CD1c-positive myeloid dendritic cell (primary cell): ENCODE data around the gene PALM.

Experiments
- DNase-seq: peaks from one replicate; pipeline ENCODE4 v3.0.0-alpha.2; 2016; ENCODE audit errors: extremely low spot score

Gene PALM

DNA sequence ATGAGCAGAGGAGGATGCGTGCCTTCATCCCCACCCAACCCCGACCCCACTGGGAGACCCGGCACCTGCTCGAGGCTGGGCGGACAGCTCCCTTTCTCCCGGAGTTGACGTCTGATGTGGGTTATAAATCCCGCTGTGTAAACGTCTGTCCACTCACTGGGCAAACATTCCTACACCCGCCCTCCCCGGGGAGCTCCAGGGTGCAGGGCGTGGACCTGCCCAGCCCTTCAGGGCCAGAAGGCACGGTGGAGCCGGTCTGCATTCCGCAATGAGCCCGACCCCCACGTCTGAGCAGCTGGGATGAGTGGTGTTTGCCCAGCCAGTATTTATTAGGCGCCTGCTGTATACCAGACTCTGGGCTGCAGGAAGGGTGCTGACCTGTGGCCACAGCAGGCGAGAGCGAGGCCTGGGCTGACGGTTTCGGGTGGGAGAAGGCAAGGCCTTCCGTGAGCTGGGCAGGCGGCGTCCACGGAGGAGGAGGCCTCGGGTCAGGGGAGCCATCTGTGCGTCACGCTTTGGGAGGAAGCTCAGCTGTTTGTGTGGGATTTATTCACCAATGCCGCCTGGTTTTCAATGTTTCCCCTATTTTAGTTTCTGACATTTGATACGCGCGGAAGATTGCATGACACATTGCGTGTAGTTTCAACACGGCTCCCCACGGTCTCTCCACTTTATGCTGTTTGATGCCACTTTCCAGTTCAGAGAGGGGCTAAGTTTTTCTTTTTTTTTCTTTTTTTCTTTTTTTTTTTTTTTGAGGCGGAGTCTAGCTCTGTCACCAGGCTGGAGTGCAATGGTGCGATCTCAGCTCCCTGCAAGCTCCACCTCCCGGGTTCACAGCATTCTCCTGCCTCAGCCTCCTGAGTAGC, 44.1 kb downstream of the PALM start:
- DNase-seq: peak; percentile 94

DNA sequence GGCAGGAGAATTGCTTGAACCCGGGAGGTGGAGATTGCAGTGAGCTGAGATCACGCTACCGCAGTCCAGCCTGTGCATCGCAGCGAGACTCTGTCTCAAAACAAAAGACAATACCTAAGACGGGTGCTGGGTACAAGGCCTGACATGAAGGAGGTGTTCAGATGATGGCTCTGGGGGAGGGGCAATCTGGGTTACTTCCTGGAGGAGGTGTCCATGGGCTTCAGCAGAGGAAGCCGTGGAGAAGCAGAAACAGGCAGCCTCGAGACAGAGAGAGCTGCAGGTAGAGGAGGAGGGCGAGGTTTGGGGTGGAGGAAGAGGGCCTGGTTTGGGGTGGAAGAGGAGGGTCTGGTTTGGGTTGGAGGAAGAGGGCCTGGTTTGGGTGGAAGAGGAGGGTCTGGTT, 45.8 kb downstream of the PALM start:
- no peak for DNase-seq

DNA sequence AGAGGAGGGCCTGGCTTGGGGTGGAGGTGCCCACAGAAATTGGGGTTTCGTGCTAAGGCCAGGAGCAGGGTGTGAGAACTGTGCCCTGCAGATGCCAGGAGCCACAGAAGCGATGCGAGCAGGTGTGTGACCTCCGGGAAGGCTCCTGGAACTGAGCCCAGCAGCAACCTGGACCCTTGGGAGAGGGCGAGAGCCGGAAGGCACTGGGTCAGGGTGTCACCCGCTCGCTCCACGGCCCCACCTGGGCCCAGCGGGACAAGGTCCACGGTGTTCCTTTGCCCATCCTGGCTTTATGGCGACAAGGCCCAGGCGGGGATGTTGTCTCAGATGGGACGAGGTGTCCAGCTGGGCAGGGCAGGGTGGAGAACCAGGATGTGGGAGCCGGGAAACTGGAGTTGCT, 46.3 kb downstream of the PALM start:
- no peak for DNase-seq

DNA sequence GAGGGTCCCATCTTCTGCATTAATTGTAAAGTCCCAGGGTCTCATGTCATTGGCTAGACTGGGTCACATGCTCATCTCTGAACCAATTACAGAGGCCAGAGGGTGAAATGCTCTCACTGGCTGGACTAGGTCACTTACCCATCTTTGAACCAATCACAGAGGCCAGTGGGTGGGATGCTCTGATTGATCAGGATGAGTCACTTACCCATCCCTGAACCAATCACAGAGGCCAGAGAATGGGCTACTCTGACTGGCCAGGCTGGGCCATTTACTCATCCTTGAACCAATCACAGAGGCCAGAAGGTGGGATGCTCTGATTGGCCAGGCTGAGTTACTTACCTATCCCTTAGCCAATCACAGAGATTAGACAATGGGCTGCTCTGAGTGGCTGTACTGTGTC, 47.5 kb downstream of the PALM start:
- DNase-seq: peak; percentile 45

DNA sequence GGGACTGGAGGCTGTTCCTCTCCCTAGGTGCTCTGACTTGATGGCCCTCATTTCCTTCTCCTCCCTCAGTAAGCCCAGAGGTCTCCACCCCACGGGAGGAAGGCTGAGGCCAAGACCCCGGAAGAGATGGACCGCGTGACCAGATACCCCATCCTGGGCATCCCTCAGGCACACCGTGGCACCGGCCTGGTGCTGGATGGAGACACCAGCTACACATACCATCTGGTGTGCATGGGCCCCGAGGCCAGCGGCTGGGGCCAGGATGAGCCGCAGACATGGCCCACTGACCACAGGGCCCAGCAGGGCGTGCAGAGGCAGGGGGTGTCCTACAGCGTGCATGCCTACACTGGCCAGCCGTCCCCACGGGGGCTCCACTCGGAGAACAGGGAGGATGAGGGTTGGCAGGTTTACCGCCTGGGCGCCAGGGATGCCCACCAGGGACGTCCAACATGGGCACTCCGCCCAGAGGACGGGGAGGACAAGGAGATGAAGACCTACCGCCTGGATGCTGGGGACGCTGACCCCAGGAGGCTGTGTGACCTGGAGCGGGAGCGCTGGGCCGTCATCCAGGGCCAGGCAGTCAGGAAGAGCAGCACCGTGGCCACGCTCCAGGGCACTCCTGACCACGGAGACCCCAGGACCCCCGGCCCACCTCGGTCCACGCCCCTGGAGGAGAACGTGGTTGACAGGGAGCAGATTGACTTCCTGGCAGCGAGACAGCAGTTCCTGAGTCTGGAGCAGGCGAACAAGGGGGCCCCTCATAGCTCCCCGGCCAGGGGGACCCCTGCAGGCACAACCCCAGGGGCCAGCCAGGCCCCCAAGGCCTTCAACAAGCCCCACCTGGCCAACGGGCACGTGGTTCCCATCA, 48.3 kb downstream of the PALM start:
- no peak for DNase-seq

DNA sequence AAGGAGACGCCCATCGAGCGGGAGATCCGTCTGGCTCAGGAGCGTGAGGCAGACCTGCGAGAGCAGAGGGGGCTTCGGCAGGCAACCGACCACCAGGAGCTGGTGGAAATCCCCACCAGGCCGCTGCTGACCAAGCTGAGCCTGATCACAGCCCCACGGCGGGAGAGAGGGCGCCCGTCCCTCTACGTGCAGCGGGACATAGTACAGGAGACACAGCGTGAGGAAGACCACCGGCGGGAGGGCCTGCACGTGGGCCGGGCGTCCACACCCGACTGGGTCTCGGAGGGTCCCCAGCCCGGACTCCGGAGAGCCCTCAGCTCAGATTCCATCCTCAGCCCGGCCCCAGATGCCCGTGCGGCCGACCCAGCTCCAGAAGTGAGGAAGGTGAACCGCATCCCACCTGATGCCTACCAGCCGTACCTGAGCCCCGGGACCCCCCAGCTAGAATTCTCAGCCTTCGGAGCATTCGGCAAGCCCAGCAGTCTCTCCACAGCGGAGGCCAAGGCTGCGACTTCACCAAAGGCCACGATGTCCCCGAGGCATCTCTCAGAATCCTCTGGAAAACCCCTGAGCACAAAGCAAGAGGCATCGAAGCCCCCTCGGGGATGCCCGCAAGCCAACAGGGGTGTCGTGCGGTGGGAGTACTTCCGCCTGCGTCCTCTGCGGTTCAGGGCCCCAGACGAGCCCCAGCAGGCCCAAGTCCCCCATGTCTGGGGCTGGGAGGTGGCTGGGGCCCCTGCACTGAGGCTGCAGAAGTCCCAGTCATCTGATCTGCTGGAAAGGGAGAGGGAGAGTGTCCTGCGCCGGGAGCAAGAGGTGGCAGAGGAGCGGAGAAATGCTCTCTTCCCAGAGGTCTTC, 49.3 kb downstream of the PALM start:
- DNase-seq: no peak

DNA sequence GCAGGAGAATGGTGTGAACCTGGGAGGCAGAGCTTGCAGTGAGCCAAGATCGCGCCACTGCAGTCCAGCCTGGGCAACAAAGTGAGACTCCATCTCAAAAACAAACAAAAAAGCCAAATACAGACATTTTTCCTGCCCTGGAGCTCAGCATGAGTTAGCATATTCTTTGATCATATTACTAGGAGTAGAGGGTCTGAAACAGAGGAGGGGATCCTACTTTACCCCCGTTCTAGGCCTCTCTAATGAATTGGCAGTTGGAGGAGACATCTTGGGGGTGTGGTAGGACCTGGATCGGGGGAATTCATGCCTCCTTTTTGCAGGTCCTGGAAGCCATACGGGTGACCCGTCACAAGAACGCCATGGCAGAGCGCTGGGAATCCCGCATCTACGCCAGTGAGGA, 54.4 kb downstream of the PALM start:
- DNase-seq: no peak

DNA sequence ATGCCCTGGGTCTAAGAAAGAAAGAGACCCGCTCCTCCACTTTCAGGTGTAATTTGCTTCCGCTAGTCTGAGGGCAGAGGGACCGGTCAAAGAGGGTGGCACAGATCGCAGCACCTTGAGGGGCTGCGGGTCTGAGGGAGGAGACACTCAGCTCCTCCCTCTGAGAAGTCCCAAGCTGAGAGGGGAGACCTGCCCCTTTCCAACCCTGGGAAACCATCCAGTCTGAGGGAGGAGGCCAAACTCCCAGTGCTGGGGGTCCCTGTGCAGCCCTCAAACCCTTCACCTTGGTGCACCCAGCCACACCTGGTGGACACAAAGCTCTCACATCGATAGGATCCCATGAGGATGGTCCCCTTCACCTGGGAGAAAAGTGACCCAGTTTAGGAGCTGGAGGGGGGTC, 55.1 kb downstream of the PALM start:
- no peak for DNase-seq

DNA sequence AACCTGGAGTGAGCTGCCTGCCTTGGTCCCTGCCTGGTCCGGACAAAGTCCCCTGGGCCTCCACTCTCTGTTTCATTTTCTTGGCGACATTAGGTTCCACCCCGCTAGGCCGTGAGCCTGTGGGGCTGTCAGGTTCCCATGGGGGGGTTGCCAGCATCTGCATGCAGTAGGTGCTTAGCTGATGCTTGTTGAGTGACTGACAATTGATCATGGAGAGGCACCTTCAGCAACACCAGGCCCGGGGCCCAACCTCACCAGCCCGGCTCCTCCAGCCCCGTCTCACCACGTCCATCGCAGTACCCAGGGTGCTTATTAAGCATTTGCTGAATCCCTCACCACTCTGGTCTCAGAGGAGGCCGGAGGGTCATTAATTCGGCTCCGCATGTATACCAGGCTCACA, 55.6 kb downstream of the PALM start:
- DNase-seq: no peak

DNA sequence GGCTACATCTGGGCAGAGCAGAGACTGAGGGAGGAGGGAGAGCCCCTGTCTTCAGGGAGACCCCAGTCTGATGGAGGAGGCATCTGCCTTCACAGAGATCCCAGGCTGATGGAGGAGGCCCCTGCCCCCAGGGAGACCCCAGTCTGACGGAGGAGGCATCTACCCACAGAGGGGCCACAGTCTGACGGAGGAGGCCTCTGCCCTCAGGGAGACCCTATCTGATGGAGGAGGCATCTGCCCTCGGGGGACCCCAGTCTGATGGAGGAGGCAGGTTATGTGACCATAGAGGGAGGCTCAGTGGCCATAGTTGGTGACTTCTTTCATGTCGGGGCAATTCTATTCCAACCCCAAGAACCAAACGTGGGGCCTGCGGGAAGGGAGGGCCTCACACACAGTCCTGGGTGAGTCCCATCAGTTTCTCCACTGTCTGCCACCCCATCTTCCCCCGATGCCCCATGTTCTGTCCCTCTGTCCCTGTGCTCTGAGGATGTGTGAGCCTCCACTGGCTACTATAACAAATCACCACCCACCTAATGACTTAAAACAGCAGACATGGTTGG, 56.5 kb downstream of the PALM start:
- DNase-seq: no peak

DNA sequence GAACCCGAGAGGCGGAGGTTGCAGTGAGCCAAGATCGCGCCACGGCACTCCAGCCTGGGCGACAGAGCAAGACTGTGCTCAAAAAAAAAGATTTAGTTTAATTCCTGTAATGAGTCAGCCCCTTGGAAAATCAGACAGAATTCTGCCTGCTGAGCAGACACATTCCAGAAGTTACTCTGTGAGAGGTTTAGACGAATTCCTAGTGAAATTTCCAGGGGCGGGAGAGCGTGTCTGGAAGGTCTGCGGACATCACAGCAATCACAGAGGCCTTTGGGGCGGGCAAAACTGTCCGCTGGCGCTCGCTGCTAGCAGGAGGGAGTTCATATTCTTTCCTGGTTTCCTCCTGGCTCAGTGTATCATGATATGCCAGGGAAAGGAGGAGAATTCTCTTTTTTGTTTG, 59.7 kb downstream of the PALM start:
- no peak for DNase-seq

DNA sequence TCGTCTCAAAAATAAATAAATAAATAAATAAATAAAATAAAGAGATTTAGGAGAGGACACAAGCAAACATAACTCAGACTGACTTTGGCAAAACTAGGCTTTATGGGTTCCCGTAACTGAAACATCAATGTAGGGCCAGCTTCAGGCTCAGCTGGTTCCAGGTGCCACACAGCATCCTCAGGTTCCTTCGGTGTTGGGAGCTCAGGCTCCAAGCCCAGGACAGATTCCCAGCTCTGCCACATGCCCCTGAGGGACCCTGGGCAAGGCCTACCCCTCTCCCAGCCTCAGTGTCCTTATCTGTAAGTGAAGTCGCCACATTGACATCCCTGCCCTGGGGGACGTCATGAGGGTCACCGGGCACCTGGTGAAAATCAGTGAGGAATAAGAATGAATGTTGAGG, 60.9 kb downstream of the PALM start:
- no peak for DNase-seq

DNA sequence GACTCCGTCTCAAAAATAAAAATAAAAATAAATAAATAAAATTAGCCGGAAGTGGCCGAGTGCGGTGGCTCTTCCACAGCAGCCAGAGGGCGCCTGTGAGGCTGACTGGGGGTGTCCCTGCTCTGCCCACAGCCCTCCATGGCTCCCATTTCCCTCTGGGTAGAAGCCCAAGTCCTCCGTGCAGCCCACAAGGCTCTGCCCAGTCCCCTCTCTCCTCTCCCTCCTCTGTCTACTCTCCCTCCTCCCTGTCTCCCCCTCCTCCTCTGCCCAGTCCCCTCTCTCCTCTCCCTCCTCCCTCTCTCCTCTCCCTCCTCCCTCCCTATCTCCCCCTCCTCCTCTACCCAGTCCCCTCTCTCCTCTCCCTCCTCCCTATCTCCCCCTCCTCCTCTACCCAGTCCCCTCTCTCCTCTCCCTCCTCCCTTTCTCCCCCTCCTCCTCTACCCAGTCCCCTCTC, 62.6 kb downstream of the PALM start:
- peak; percentile 72 for DNase-seq

DNA sequence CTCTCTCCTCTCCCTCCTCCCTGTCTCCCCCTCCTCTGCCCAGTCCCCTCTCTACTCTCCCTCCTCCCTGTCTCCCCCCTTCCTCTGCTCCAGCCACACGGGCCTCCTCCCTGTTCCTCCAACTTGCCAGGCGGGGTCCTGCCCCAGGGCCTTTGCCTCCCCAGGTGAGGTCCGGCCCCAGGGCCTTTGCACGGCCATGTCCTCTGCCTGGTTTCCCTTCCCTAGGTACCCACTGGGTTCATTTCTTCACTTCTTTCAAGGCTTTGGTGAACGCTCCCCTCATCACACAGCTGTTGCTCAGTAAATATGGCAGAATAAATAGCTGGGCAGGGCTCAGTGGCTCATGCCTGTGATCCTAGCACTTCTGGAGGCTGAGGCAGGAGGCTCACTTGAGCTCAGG, 63.3 kb downstream of the PALM start:
- DNase-seq: no peak

DNA sequence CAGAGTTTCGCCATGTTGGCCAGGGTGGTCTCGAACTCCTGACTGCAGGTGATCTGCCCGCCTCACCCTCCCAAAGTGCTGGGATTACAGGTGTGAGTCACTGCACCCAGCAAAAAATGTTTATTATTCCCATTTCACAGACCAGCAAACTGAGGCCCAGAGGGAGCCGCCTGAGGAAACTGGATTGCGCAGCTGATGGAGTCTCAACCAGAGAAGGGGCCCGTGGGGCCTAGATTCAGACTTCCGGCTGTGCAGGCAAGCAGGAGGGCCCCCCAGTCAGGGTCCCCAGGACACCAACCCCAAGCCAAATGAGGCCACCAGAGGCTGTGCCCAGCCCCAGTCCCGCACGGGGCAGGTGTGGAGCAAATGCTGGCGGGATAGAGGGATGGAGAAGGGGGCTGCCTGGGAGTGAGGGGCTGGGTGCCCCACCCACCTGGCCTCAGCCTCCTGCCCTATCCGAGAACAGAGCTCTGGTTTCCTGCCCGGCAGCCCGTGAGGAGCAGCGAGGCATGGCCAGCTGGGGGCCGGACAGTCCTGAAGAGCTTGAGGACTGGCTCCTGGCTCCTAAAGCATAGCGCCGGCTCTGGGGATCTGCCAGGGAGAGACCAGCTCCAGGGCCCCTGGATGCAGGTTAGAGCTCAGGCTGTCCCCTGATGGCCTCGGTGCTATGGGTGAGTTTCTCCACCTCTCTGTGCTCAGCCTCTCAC, 64.1 kb downstream of the PALM start:
- no peak for DNase-seq

DNA sequence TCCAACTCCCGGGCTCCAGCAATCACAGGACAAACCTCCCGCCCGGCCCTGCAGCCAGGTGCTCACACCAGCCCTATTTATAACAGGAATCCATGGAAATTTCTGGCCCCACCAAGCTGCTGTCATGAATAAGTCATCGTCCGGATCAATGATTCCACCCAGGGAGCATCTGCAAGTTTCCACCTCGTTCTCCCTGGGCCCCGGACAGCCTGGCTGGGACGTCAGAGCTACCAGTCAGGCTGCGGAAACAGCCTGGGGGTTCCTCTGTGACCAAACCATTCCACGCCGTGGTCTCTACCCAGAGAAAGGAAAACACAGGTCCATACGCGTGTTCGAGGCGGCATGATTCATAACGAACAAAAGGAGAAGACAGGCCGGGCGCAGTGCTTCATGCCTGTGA, 67.8 kb downstream of the PALM start:
- DNase-seq: no peak

DNA sequence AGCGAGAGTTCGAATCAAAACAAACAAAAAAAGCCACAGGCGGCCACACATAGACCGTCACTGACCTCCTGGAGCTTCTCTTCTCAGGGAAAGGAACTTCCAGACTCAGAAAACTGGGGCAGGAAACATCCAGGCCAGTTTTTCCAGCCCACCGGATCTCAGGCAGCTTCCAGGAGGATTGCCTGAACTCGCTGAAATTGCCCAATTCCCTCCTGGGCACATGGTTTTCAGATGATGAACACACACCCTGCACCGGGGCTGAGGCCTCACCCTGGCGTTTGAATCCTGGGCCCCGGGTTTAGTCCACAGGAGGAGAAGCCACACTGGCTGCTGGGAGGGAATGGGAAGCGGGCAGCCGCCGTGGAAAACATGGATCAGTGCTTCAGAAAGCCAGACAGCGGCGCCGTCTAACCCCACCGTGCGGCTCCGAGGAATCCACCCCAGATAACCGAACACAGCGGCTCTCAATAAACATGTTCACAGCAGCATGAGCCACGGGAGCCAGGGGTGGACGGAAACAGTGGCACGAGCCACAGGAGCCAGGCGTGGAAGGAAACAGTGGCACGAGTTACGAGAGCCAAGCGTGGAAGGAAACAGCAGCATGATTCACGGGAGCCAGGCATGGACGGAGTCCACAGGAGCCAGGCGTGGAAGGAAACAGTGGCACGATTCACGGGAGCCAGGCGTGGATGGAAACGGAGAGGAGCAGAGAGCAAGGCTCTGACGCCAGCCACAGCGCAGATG, 70.3 kb downstream of the PALM start:
- DNase-seq: no peak

DNA sequence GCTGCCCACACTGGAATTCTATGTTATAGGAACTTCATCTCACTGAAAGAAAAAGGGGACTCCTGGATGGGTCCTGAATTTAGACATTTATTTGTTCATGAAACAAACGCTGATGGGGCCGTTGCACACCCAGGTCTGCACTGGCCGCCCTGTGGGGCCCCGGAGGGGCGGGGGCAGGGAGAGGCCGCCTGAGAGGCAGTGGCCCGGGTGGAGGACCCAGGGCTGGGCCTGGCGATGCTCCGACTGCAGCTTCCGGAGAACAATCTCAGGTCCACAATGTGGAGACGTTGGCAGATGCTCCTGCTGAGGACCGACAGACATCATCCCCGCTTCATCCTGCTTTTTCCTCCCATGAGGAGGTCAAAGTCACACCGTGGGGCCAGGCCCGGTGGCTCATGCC, 72.2 kb downstream of the PALM start:
- DNase-seq: no peak

DNA sequence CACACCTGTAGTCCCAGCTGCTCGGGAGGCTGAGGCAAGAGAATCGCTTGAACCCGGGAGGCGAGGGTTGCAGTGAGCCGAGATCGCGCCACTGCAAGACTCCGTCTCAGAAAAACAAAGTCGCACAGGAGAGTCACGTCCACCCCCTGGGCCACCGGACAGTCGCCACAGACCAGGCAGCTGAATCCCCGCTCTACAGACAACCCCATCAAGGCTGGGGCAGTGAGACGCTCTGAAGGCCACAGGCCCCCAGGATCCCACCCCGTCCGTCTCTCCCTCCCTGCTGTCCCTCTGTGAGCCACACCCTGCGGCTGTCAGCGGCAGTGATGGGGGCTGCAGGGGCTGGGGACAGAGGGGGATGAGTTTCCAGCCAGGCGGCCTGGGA, 73.1 kb downstream of the PALM start:
- DNase-seq: no peak

DNA sequence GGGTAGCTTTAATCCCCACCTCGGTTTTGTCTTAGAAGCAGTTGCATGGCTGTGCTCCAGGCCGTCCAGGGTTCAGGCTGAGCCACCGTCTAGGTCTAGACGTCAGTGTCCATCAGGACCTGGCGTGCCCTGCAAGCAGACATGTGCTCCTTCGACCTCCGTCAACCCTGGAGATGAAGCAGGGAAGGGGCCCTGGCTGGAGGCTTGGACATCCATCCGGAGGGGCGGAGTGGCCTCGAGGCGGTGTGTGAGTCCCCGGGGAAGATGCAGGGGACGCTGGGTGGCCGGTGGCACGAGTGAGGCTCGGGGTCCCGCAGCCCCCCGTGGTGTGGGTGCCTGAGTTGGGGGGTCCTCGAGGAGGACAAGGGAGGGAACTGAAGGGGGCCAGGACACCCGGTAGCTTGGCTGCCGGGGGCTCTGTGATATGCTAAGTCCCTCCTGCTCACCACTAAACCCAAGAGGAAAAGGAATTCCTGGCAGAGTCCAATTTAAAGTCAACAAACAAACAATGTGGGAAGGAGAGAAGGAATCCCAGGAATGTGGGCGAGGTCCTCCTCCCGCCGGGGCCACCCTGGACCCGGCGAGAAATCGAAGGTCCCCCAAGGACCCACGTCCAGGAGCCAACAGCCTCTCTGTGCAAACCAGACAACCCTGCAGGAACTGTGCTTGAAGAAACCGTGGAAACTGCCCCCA, 73.6 kb downstream of the PALM start:
- no peak for DNase-seq
